ENCODE data around the gene GNG2. TPM values are rescaled to one million over a fixed set of nuclear protein-coding genes. Genes with fewer than 3 reads are reported as not detected.

The GNG2 gene
- total and polyA plus RNA-seq, 5 donors: 6.7 to 18.2 (median 14.3) TPM

- Histone ChIP-seq H3K27me3 (ENCODE audit: control insufficient read depth, insufficient read depth) (no peaks in the 10 kb centered on the region), H3K27ac (ENCODE audit: low read length) (no peak overlapping the region), H3K4me1 (ENCODE audit: control insufficient read depth, insufficient read depth, low read length) (no peaks in the 10 kb centered on the region), H3K9me3 (ENCODE audit: control insufficient read depth, low read length) (no peaks in the 10 kb centered on the region), H3K4me3 (ENCODE audit: low read length) (no peak overlapping the region)
- 59% methylated on average over 3 of the region's 3 CpGs for WGBS
- DNase-seq: no peak
- intact Hi-C loops (cut with DNase I): no loop called here
- peak in 1 of 2 donors; percentile 41 for ATAC-seq
These were observed 5.2 kb upstream of the GNG2 start for GRCh38 chr14:51855234-51855633.

GRCh38 chr14:51856792-51857296 is 3.6 kb upstream of the GNG2 start:
- WGBS: 74% methylated on average over 1 of the region's 1 CpG
- ATAC-seq (no peak), DNase-seq (no peak)
- intact Hi-C loops (cut with DNase I): no loop called here
- no peak overlapping the region for H3K4me3 ChIP-seq (ENCODE audit: low read length)
- no peaks in the 10 kb centered on the region for H3K9me3 ChIP-seq (ENCODE audit: control insufficient read depth, low read length)
- no peaks in the 10 kb centered on the region for H3K27me3 ChIP-seq (ENCODE audit: control insufficient read depth, insufficient read depth)
- no peaks in the 10 kb centered on the region for H3K4me1 ChIP-seq (ENCODE audit: control insufficient read depth, insufficient read depth, low read length)
- H3K27ac ChIP-seq (ENCODE audit: low read length): no peak overlapping the region

GRCh38 chr14:51859131-51859530 is 1.3 kb upstream of the GNG2 start:
- Histone ChIP-seq H3K27me3 (ENCODE audit: control insufficient read depth, insufficient read depth) (no peaks in the 10 kb centered on the region), H3K9me3 (ENCODE audit: control insufficient read depth, low read length) (no peaks in the 10 kb centered on the region), H3K4me1 (ENCODE audit: control insufficient read depth, insufficient read depth, low read length) (no peaks in the 10 kb centered on the region), H3K4me3 (ENCODE audit: low read length) (no peak overlapping the region), H3K27ac (ENCODE audit: low read length) (no peak overlapping the region)
- no peak for ATAC-seq
- DNase-seq: no peak
- intact Hi-C loops (cut with DNase I): no loop called here
- WGBS: 82% methylated on average over 5 of the region's 5 CpGs

GRCh38 chr14:51860825-51861499 is 550 bp downstream of the GNG2 start:
- Histone ChIP-seq H3K4me1 (ENCODE audit: control insufficient read depth, insufficient read depth, low read length) (no peaks in the 10 kb centered on the region), H3K27me3 (ENCODE audit: control insufficient read depth, insufficient read depth) (no peaks in the 10 kb centered on the region), H3K4me3 (ENCODE audit: low read length) (peak overlapping the region; percentile 63), H3K9me3 (ENCODE audit: control insufficient read depth, low read length) (no peaks in the 10 kb centered on the region), H3K27ac (ENCODE audit: low read length) (no peak overlapping the region)
- DNase-seq (no peak), ATAC-seq (peak; percentile 28 to 40)
- 5% methylated on average over 12 of the region's 12 CpGs for WGBS
- intact Hi-C loops (cut with DNase I): no loop called here

GRCh38 chr14:51862176-51862796 is 1.9 kb downstream of the GNG2 start:
- WGBS: 50% methylated on average over 5 of the region's 5 CpGs
- peak overlapping the region; percentile 63 for H3K4me3 ChIP-seq (ENCODE audit: low read length)
- intact Hi-C loops (cut with DNase I): no loop called here

GRCh38 chr14:51862860-51863259 is 2.4 kb downstream of the GNG2 start:
- Histone ChIP-seq H3K27me3 (ENCODE audit: control insufficient read depth, insufficient read depth) (no peaks in the 10 kb centered on the region), H3K4me1 (ENCODE audit: control insufficient read depth, insufficient read depth, low read length) (no peaks in the 10 kb centered on the region), H3K9me3 (ENCODE audit: control insufficient read depth, low read length) (no peaks in the 10 kb centered on the region), H3K27ac (ENCODE audit: low read length) (no peak overlapping the region), H3K4me3 (ENCODE audit: low read length) (peak overlapping the region; percentile 63)
- 83% methylated on average over 1 of the region's 1 CpG for WGBS
- DNase-seq (no peak), ATAC-seq (no peak)
- intact Hi-C loops (cut with DNase I): no loop called here

More at GRCh38 chr14:51862176-51862796, 1.9 kb downstream of the GNG2 start:
- H3K27me3 ChIP-seq (ENCODE audit: control insufficient read depth, insufficient read depth): no peaks in the 10 kb centered on the region
- DNase-seq (no peak), ATAC-seq (no peak)
- H3K27ac ChIP-seq (ENCODE audit: low read length): no peak overlapping the region
- no peaks in the 10 kb centered on the region for H3K4me1 ChIP-seq (ENCODE audit: control insufficient read depth, insufficient read depth, low read length)
- H3K9me3 ChIP-seq (ENCODE audit: control insufficient read depth, low read length): no peaks in the 10 kb centered on the region

- no peak for DNase-seq
- 63% methylated on average over 5 of the region's 5 CpGs for WGBS
- intact Hi-C loops (cut with DNase I): no loop called here
These were observed 5.7 kb downstream of the GNG2 start for GRCh38 chr14:51865953-51866747.

GRCh38 chr14:51867741-51868140 is 7.3 kb downstream of the GNG2 start:
- H3K9me3 ChIP-seq (ENCODE audit: control insufficient read depth, low read length): no peaks in the 10 kb centered on the region
- H3K4me1 ChIP-seq (ENCODE audit: control insufficient read depth, insufficient read depth, low read length): no peaks in the 10 kb centered on the region
- DNase-seq (no peak), ATAC-seq (no peak)
- intact Hi-C loops (cut with DNase I): no loop called here
- no peak overlapping the region for H3K4me3 ChIP-seq (ENCODE audit: low read length)
- no peaks in the 10 kb centered on the region for H3K27me3 ChIP-seq (ENCODE audit: control insufficient read depth, insufficient read depth)
- 86% methylated on average over 2 of the region's 2 CpGs for WGBS
- H3K27ac ChIP-seq (ENCODE audit: low read length): no peak overlapping the region

More at GRCh38 chr14:51865953-51866747, 5.7 kb downstream of the GNG2 start:
- Histone ChIP-seq H3K27me3 (ENCODE audit: control insufficient read depth, insufficient read depth) (no peaks in the 10 kb centered on the region), H3K4me1 (ENCODE audit: control insufficient read depth, insufficient read depth, low read length) (no peaks in the 10 kb centered on the region), H3K9me3 (ENCODE audit: control insufficient read depth, low read length) (no peaks in the 10 kb centered on the region), H3K27ac (ENCODE audit: low read length) (no peak overlapping the region), H3K4me3 (ENCODE audit: low read length) (no peak overlapping the region)
- no peak for ATAC-seq

GRCh38 chr14:51868405-51868804 is 8.0 kb downstream of the GNG2 start:
- Histone ChIP-seq H3K4me1 (ENCODE audit: control insufficient read depth, insufficient read depth, low read length) (no peaks in the 10 kb centered on the region), H3K27me3 (ENCODE audit: control insufficient read depth, insufficient read depth) (no peaks in the 10 kb centered on the region), H3K27ac (ENCODE audit: low read length) (no peak overlapping the region), H3K4me3 (ENCODE audit: low read length) (no peak overlapping the region), H3K9me3 (ENCODE audit: control insufficient read depth, low read length) (no peaks in the 10 kb centered on the region)
- ATAC-seq: no peak
- no peak for DNase-seq
- intact Hi-C loops (cut with DNase I): no loop called here
- 90% methylated on average over 2 of the region's 2 CpGs for WGBS

GRCh38 chr14:51869411-51870100 is 9.1 kb downstream of the GNG2 start:
- intact Hi-C loops (cut with DNase I): loop anchor here in 1 of 4 donors (10.0 kb wide), 1 partner anchor 105 kb away; no protein-coding TSS in a partner anchor
- Histone ChIP-seq H3K4me3 (ENCODE audit: low read length) (no peak overlapping the region), H3K27me3 (ENCODE audit: control insufficient read depth, insufficient read depth) (no peaks in the 10 kb centered on the region), H3K4me1 (ENCODE audit: control insufficient read depth, insufficient read depth, low read length) (no peaks in the 10 kb centered on the region), H3K27ac (ENCODE audit: low read length) (no peak overlapping the region), H3K9me3 (ENCODE audit: control insufficient read depth, low read length) (no peaks in the 10 kb centered on the region)
- no peak for DNase-seq
- 82% methylated on average over 9 of the region's 9 CpGs for WGBS
- no peak for ATAC-seq

All from right cardiac atrium (tissue), 5 donors.